ENCODE results near the gene LEP. TPM values are rescaled to one million over a fixed set of nuclear protein-coding genes. Genes with fewer than 3 reads are reported as not detected.
"Not testable (repeated sequence)": the region's sequence is repeated elsewhere in the genome, so short reads cannot be mapped to it uniquely, and the experiment has no call there.

The LEP gene
- total RNA-seq, 6 experiments from 2014 or later: not detected

GRCh38 chr7:128274884-128275603 is 34.0 kb downstream of the LEP start:
- H3K27me3 Mint-ChIP-seq (ENCODE audit: insufficient read depth): peaks cover 16% of the 10 kb centered on the region
- peaks cover 6% of the 10 kb centered on the region for H3K4me1 Mint-ChIP-seq (ENCODE audit: low read depth)
- H3K36me3 Mint-ChIP-seq (ENCODE audit: low read depth): peaks cover 16% of the 10 kb centered on the region
- no peak overlapping the region for H3K4me3 Mint-ChIP-seq
- no peak overlapping the region for H3K27ac Mint-ChIP-seq
- peaks cover 11% of the 10 kb centered on the region for H3K9me3 Mint-ChIP-seq
- TF ChIP-seq CTCF (IDR thresholded peaks at IDR 0.05): no peak
- DNase-seq: no peak

- no peak for DNase-seq
- Mint-ChIP-seq H3K27ac (no peak overlapping the region), H3K9me3 (peaks cover 16% of the 10 kb centered on the region), H3K27me3 (ENCODE audit: insufficient read depth) (peaks cover 16% of the 10 kb centered on the region), H3K4me1 (ENCODE audit: low read depth) (peaks cover 6% of the 10 kb centered on the region), H3K4me3 (no peak overlapping the region), H3K36me3 (ENCODE audit: low read depth) (peaks cover 21% of the 10 kb centered on the region)
- no peak for TF ChIP-seq CTCF (IDR thresholded peaks at IDR 0.05)
Measured at GRCh38 chr7:128275681-128276080, 34.6 kb downstream of the LEP start.

GRCh38 chr7:128278366-128278765 is 37.3 kb downstream of the LEP start:
- Mint-ChIP-seq H3K4me1 (ENCODE audit: low read depth) (no peaks in the 10 kb centered on the region), H3K4me3 (no peak overlapping the region), H3K27ac (no peak overlapping the region), H3K9me3 (peaks cover 27% of the 10 kb centered on the region), H3K27me3 (ENCODE audit: insufficient read depth) (peaks cover 10% of the 10 kb centered on the region), H3K36me3 (ENCODE audit: low read depth) (peaks cover 24% of the 10 kb centered on the region)
- no peak for TF ChIP-seq CTCF (IDR thresholded peaks at IDR 0.05)
- no peak for DNase-seq

- Mint-ChIP-seq H3K9me3 (peaks cover 27% of the 10 kb centered on the region), H3K4me3 (no peak overlapping the region), H3K36me3 (ENCODE audit: low read depth) (peaks cover 24% of the 10 kb centered on the region), H3K27me3 (ENCODE audit: insufficient read depth) (peaks cover 8% of the 10 kb centered on the region), H3K4me1 (ENCODE audit: low read depth) (no peaks in the 10 kb centered on the region), H3K27ac (no peak overlapping the region)
- no peak for TF ChIP-seq CTCF (IDR thresholded peaks at IDR 0.05)
- DNase-seq: no peak
Measured at GRCh38 chr7:128279124-128279713, 38.1 kb downstream of the LEP start.

GRCh38 chr7:128280451-128280850 is 39.4 kb downstream of the LEP start:
- not testable (repeated sequence) for H3K27me3 Mint-ChIP-seq (ENCODE audit: insufficient read depth); DNase-seq

GRCh38 chr7:128281605-128282380 is 40.7 kb downstream of the LEP start:
- Mint-ChIP-seq H3K27ac (no peak overlapping the region), H3K4me3 (no peak overlapping the region), H3K36me3 (ENCODE audit: low read depth) (peaks cover 33% of the 10 kb centered on the region), H3K27me3 (ENCODE audit: insufficient read depth) (peaks cover 3% of the 10 kb centered on the region; the same call in 1 of the 2 replicates), H3K4me1 (ENCODE audit: low read depth) (no peaks in the 10 kb centered on the region), H3K9me3 (peaks cover 27% of the 10 kb centered on the region)
- TF ChIP-seq CTCF (IDR thresholded peaks at IDR 0.05): no peak
- no peak for DNase-seq

More at GRCh38 chr7:128280451-128280850, 39.4 kb downstream of the LEP start:
- not testable (repeated sequence) for H3K4me3 Mint-ChIP-seq; H3K4me1 Mint-ChIP-seq (ENCODE audit: low read depth); H3K27ac Mint-ChIP-seq
- Mint-ChIP-seq H3K9me3 (peaks cover 27% of the 10 kb centered on the region), H3K36me3 (ENCODE audit: low read depth) (peaks cover 28% of the 10 kb centered on the region)
